GM12874 (cell line): ENCODE results near the gene ANKS1B.

Experiments
- TF ChIP-seq, protein P1 (sequence below): IDR thresholded peaks from 2 replicates; pipeline ENCODE4 v1.5.1; 2011; ENCODE audit warnings: low read depth, mild to moderate bottlenecking, control low read depth, low read length, moderate library complexity; ENCODE audit not compliant: insufficient read depth

The ANKS1B gene

DNA sequence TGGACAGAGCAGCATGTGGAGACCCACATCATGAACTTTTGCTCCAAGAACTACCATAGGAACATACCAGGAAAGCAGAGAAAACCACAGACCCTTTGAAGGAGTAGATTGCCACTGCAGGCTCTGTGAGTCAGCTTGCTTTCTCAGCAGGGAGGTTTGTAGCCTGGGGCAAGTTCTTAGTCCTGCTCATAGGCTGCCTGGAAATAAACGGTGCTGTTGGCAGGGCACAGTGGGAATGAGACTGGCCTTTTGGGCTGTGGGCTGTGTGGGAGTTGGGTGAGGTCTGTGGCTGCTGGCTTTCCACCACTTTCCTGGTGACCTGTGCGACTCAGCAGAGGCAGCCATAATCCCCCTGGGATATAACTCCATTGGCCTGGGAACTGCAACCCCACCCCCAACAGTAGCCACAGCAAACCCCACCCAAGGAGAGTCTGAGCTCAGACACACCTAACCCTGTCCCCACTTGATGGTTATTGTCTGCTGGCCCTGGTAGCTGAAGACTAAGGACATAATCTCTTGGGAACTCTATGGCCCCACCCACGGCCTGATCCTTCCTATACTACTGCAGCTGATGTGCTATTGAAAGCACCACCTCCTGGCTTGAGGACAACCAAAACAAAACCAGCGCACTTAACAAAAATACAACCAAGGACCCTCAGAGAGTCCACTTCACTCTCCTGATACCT, 529.2 kb downstream of the ANKS1B start:
- TF ChIP-seq, protein P1, sequence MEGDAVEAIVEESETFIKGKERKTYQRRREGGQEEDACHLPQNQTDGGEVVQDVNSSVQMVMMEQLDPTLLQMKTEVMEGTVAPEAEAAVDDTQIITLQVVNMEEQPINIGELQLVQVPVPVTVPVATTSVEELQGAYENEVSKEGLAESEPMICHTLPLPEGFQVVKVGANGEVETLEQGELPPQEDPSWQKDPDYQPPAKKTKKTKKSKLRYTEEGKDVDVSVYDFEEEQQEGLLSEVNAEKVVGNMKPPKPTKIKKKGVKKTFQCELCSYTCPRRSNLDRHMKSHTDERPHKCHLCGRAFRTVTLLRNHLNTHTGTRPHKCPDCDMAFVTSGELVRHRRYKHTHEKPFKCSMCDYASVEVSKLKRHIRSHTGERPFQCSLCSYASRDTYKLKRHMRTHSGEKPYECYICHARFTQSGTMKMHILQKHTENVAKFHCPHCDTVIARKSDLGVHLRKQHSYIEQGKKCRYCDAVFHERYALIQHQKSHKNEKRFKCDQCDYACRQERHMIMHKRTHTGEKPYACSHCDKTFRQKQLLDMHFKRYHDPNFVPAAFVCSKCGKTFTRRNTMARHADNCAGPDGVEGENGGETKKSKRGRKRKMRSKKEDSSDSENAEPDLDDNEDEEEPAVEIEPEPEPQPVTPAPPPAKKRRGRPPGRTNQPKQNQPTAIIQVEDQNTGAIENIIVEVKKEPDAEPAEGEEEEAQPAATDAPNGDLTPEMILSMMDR = no peak

DNA sequence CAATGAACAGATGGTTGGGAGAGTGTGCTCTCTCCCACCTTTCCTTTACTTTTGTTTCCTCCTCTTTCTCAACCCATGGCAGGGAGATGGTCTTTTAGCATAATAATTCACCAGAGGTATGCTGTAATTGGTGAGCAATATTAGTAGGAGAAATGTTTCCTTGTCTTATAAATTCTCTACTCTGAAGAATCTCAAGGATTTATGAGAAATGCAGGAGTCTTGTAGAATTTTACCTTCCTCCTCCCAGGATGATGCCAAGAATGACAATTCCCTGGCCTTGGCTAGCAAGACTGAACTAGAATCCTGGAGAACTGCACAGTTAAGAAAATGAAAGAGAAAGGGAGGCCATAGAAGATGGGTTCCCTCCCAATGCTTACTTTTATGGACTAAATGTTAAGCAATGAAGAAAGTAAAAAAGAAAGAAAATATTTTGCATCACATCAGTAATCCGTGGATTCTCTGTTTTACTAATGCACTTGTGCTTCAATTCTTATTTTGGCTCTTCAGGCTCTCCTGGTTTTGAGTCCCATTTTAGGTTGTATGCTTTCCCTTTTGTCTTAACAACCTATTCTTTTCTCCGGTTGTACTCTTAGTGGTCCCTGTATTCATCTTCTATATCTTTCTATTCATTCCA, 530.1 kb downstream of the ANKS1B start:
- TF ChIP-seq, protein P1 = no peak

DNA sequence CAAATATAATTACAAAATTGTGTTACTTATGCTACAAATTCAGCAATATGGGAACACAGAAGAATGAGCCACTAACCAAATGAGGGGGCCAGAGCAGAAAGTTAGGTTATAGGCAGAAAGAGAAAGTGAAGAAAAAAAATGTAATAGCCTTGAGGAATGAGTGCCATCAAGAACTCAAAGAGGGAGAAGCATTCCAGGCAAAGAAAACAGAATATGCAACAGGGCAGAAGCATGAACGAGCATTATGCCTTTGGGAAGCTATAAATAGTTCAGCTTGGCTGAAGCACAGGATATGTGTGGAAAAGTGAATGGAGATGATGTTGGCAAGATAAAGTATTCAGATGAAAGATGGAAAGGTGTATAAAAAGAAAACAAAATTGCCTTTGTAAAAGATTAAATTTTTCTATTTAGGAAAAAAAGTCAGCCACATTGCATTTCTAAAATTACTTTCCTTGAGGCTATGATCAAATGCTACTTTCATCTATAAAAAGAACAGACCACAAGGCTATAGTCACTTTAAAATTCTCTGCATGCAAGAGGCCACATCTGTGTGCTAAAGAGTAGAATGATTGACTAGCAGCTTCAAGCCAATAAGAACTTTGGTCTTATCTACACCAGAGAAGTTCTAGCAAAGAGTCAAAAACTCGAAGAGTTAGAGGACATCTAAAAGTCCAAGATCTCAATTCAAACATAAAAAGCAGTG, 530.7 kb downstream of the ANKS1B start:
- TF ChIP-seq, protein P1 = no peak

DNA sequence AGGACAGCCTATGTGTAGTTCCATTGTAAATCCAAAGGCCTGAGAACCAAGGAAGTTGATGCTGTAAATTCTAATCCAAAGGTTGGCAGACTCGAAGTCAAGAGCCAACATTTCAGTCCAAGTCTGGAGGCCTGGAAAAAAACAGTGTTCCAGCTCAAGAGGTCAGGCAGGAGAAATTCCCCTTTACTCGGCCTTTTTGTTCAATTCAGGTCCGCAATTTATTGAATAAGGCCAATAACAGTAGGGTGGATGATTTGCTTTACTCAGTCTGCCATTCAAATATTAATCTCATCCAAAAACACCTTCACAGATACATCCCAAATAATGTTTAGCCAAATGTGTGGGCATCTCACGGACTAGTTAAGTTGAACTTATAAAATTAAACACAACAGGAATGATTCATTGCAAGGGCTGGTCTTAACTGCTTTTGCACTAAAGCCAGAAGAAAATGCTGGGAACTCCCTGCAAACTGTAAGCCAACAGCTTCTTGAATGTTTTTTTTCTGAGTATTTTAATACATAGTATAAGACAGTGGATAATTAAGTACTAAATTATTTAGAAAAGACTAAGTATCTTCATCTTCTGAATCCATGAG, 534.6 kb downstream of the ANKS1B start:
- TF ChIP-seq, protein P1 = no peak

DNA sequence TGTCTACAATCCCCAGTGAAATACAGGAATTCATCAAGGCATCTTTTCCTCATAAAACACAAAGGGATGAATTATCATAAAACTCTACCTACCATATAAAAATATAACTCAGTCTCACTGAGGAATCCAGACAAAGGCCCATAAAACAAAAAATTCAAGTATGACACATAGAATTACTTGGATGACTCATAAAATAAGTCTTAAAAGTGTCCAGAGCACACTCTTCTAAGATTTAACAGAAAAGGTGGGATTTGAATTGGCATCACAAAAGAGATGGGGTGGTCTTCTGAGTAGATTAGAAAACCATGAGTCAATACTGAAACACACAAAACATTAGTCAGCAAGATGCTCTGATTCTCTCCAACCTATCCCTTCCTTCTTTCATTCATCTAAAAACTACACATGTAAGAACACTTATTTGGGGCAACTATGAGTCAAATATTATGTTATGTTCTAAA, 539.8 kb downstream of the ANKS1B start:
- TF ChIP-seq, protein P1 = no peak

DNA sequence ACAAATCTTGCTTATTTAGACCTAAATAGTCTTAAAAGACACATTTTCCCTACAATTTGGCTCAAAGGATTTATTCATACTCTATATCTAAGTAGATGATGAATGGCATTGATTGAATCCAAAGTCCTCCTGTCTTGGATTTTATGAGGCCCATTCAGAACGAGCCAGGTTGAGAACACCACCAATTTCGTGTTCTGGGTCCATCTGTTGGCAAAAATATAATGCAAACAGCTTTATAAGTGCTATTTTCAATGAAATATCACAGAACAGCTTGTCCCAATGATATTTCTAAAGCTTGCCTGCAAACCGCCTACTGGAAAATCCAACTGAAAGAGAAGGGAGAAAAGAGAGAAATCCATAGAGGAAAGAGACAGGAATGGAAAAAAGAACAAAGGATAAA, 542.0 kb downstream of the ANKS1B start:
- TF ChIP-seq, protein P1 = no peak

DNA sequence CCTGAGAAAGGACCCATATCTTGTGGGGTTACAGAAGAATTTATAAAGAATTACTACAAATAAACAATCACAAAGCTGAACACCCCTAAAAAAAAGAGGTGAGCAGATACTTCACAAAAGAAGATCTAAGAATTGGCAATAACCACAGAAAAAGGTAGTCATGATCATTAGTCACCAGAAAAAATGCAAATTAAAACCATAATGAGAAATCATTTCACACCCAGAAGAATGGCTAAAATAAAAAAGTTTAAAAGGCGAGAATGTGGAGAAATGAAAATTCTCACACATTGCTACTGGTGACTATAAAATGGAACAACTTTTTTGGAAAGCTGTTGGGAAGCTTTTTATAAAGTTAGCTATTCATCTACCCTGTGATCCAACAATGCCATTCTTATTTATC, 545.3 kb downstream of the ANKS1B start:
- TF ChIP-seq, protein P1 = no peak
